T follicular helper cell (primary cell): Measurements from ENCODE around the gene CDC42.
A peak's percentile ranks its signal among the peaks of the same experiment; 100 is the strongest.
"Not testable (repeated sequence)": the region's sequence is repeated elsewhere in the genome, so short reads cannot be mapped to it uniquely, and the experiment has no call there.

Experiments used
- DNase-seq: peaks from one replicate; pipeline ENCODE4 v3.0.0-alpha.2; 2020; ENCODE audit warnings: low read depth
- total RNA-seq, 2 experiments: gene quantifications; one replicate each; lab custom pipeline; 2026; lab: John Stamatoyannopoulos, UW

CDC42 gene
- 35.2 to 80.5 reads per million in 2 experiments for total RNA-seq

- peak; percentile 97 for DNase-seq
Observed at GRCh38 chr1:22052115-22053016, at the start of gene CDC42. CDC42 (plus strand) TSS chr1:22052709; CDS start chr1:22078479, 25,770 bp downstream.

- not testable (repeated sequence) for DNase-seq
Observed at GRCh38 chr1:22002875-22003274, 49.6 kb upstream of the CDC42 start.

- DNase-seq: not testable (repeated sequence)
Observed at GRCh38 chr1:22003959-22004358, 48.5 kb upstream of the CDC42 start.

- DNase-seq: not testable (repeated sequence)
Observed at GRCh38 chr1:22005261-22006149, 47.0 kb upstream of the CDC42 start.

- not testable (repeated sequence) for DNase-seq
Observed at GRCh38 chr1:22006736-22007135, 45.8 kb upstream of the CDC42 start.

- not testable (repeated sequence) for DNase-seq
Observed at GRCh38 chr1:22007262-22007661, 45.2 kb upstream of the CDC42 start.

- DNase-seq: not testable (repeated sequence)
Observed at GRCh38 chr1:22009566-22009965, 42.9 kb upstream of the CDC42 start.

- DNase-seq: not testable (repeated sequence)
Observed at GRCh38 chr1:22012752-22013151, 39.8 kb upstream of the CDC42 start.

GRCh38 chr1:22014575-22015206 is 37.8 kb upstream of the CDC42 start:
- DNase-seq: not testable (repeated sequence)

GRCh38 chr1:22018583-22019559 is 33.6 kb upstream of the CDC42 start:
- peak; percentile 41 for DNase-seq

GRCh38 chr1:22021061-22021460 is 31.4 kb upstream of the CDC42 start:
- DNase-seq: no peak

GRCh38 chr1:22024485-22025367 is 27.8 kb upstream of the CDC42 start:
- DNase-seq: peak; percentile 77

- DNase-seq: peak; percentile 81
Observed at GRCh38 chr1:22025368-22026155, 26.9 kb upstream of the CDC42 start.

- no peak for DNase-seq
Observed at GRCh38 chr1:22026924-22027289, 25.6 kb upstream of the CDC42 start.

GRCh38 chr1:22030057-22030456 is 22.5 kb upstream of the CDC42 start:
- DNase-seq: no peak

GRCh38 chr1:22030473-22030872 is 22.0 kb upstream of the CDC42 start:
- DNase-seq: no peak

- no peak for DNase-seq
Observed at GRCh38 chr1:22031214-22031962, 21.1 kb upstream of the CDC42 start.

- DNase-seq: not testable (repeated sequence)
Observed at GRCh38 chr1:22034834-22035233, 17.7 kb upstream of the CDC42 start.
